Measurements from ENCODE around the gene SMAD2.

Gene SMAD2

DNA sequence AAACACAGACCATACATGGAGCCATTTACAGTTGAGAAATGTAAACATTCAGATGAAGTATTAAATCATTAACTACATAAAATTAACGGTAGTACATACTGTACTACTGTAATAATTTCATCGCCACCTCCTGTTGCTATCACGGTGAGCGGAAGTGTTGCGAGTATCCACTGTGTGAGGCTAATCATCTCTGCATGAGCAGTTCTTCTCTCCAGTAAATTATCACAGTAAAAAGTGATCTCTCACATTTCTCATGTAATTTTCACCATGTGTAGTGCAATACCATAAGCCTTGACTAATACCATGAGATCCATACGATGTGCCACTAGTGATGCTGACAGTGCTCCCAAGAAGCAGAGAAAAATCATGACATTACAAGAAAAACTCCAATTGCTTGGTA, 21.9 kb downstream of the SMAD2 start:
- Histone ChIP-seq H3K4me1 (ENCODE audit: low read length) (peaks cover 6% of the 10 kb centered on the region), H2AFZ (ENCODE audit: low read length) (no peak overlapping the region), H3K4me3 (ENCODE audit: low read length) (no peak overlapping the region), H3K9me3 (replicated peaks; ENCODE audit: insufficient read depth, low read length) (no peaks in the 10 kb centered on the region), H3K79me2 (ENCODE audit: low read length) (peaks cover 100% of the 10 kb centered on the region), H3K9ac (ENCODE audit: low read length) (no peak overlapping the region), H3K27ac (ENCODE audit: low read length) (no peak overlapping the region), H3K9me2 (replicated peaks; ENCODE audit: insufficient read depth, low read length) (no peaks in the 10 kb centered on the region), H3K4me2 (ENCODE audit: low read depth, low read length) (no peak overlapping the region), H4K20me1 (ENCODE audit: insufficient read depth, low read length) (0 out of 2 replicates have a peak, but pooled peaks cover 4% of the 10 kb centered on the region), H3K36me3 (replicated peaks; ENCODE audit: insufficient read depth, low read length) (0 out of 2 replicates have a peak, but pooled peaks cover 5% of the 10 kb centered on the region), H3F3A (ENCODE audit: insufficient read depth, low read length) (no peaks in the 10 kb centered on the region), H3K27me3 (replicated peaks; ENCODE audit: insufficient read depth, low read length) (no peaks in the 10 kb centered on the region)
- no peak for DNase-seq
- TF ChIP-seq EZH2phosphoT487 (IDR thresholded peaks at IDR 0.05; ENCODE audit: low read length), result no peak
- TF ChIP-seq EZH2 (optimal IDR thresholded peaks at IDR 0.05; ENCODE audit: low read depth, low read length), result no peak
- TF ChIP-seq, protein P1, sequence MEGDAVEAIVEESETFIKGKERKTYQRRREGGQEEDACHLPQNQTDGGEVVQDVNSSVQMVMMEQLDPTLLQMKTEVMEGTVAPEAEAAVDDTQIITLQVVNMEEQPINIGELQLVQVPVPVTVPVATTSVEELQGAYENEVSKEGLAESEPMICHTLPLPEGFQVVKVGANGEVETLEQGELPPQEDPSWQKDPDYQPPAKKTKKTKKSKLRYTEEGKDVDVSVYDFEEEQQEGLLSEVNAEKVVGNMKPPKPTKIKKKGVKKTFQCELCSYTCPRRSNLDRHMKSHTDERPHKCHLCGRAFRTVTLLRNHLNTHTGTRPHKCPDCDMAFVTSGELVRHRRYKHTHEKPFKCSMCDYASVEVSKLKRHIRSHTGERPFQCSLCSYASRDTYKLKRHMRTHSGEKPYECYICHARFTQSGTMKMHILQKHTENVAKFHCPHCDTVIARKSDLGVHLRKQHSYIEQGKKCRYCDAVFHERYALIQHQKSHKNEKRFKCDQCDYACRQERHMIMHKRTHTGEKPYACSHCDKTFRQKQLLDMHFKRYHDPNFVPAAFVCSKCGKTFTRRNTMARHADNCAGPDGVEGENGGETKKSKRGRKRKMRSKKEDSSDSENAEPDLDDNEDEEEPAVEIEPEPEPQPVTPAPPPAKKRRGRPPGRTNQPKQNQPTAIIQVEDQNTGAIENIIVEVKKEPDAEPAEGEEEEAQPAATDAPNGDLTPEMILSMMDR (IDR thresholded peaks at IDR 0.05; ENCODE audit: low read length), result no peak

DNA sequence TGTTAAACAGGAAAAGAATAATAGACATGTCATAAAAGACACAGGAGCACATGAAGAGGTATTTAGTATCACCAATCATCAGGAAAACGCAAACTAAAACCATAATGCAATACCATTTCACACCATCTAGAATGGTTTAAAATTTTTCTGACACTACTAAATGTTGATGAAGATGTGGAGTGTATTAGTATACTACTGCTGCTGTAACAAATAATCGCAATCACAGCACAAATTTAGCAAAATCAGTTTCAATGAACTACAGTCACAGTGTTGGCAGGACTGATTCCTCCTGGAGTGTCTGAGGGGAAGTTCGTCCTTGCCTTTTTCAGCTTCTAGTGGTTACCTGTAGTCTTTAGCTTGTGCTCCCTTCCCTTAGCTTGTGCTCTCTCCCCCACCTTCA, 24.1 kb downstream of the SMAD2 start:
- Histone ChIP-seq H3K9ac (ENCODE audit: low read length) (no peak overlapping the region), H3K4me1 (ENCODE audit: low read length) (no peaks in the 10 kb centered on the region), H3K27ac (ENCODE audit: low read length) (no peak overlapping the region), H3K27me3 (replicated peaks; ENCODE audit: insufficient read depth, low read length) (no peaks in the 10 kb centered on the region), H3K4me2 (ENCODE audit: low read depth, low read length) (no peak overlapping the region), H3K36me3 (replicated peaks; ENCODE audit: insufficient read depth, low read length) (0 out of 2 replicates have a peak, but pooled peaks cover 5% of the 10 kb centered on the region), H3K9me2 (replicated peaks; ENCODE audit: insufficient read depth, low read length) (no peaks in the 10 kb centered on the region), H2AFZ (ENCODE audit: low read length) (no peak overlapping the region), H3F3A (ENCODE audit: insufficient read depth, low read length) (no peaks in the 10 kb centered on the region), H4K20me1 (ENCODE audit: insufficient read depth, low read length) (peaks cover 9% of the 10 kb centered on the region; the same call in 1 of the 2 replicates), H3K9me3 (replicated peaks; ENCODE audit: insufficient read depth, low read length) (no peaks in the 10 kb centered on the region), H3K79me2 (ENCODE audit: low read length) (peaks cover 100% of the 10 kb centered on the region), H3K4me3 (ENCODE audit: low read length) (no peak overlapping the region)
- DNase-seq, result no peak
- no peak for TF ChIP-seq EZH2phosphoT487 (IDR thresholded peaks at IDR 0.05; ENCODE audit: low read length)
- no peak for TF ChIP-seq EZH2 (optimal IDR thresholded peaks at IDR 0.05; ENCODE audit: low read depth, low read length)
- TF ChIP-seq, protein P1 (IDR thresholded peaks at IDR 0.05; ENCODE audit: low read length), result no peak

DNA sequence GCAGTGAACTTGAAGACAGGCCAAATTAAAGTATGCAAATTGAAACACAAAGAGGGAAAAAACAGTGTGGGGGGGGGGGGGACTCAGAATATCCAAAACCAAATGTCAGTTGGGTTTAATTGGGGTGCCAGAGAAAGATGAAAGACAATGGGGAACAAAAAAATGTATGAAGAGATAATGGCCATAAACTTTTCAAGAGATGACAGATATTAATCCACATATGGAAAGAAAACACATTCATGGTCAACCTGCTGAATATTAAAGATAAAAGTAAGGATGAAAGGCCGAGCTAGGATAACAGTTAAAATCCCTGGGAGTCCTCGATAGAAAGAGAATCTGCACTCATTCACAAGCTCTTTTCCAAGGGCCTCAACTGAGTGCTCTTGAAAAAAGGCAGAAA, 26.6 kb downstream of the SMAD2 start:
- Histone ChIP-seq H3K4me1 (ENCODE audit: low read length) (no peaks in the 10 kb centered on the region), H2AFZ (ENCODE audit: low read length) (no peak overlapping the region), H3K79me2 (ENCODE audit: low read length) (peaks cover 100% of the 10 kb centered on the region), H3K36me3 (replicated peaks; ENCODE audit: insufficient read depth, low read length) (0 out of 2 replicates have a peak, but pooled peaks cover 5% of the 10 kb centered on the region), H3K9me3 (replicated peaks; ENCODE audit: insufficient read depth, low read length) (no peaks in the 10 kb centered on the region), H4K20me1 (ENCODE audit: insufficient read depth, low read length) (peaks cover 9% of the 10 kb centered on the region; the same call in 1 of the 2 replicates), H3F3A (ENCODE audit: insufficient read depth, low read length) (no peaks in the 10 kb centered on the region), H3K4me3 (ENCODE audit: low read length) (no peak overlapping the region), H3K9me2 (replicated peaks; ENCODE audit: insufficient read depth, low read length) (no peaks in the 10 kb centered on the region), H3K27ac (ENCODE audit: low read length) (no peak overlapping the region), H3K4me2 (ENCODE audit: low read depth, low read length) (no peak overlapping the region), H3K9ac (ENCODE audit: low read length) (no peak overlapping the region), H3K27me3 (replicated peaks; ENCODE audit: insufficient read depth, low read length) (no peaks in the 10 kb centered on the region)
- TF ChIP-seq EZH2 (optimal IDR thresholded peaks at IDR 0.05; ENCODE audit: low read depth, low read length) (no peak), EZH2phosphoT487 (IDR thresholded peaks at IDR 0.05; ENCODE audit: low read length) (no peak)
- TF ChIP-seq, protein P1 (IDR thresholded peaks at IDR 0.05; ENCODE audit: low read length), result no peak
- no peak for DNase-seq
